Renal pelvis (tissue), 12 donors: ENCODE results near the gene OR2T12. TPM values are rescaled to one million over a fixed set of nuclear protein-coding genes. Genes with fewer than 3 reads are reported as not detected.
"Not testable (repeated sequence)": the region's sequence is repeated elsewhere in the genome, so short reads cannot be mapped to it uniquely, and the experiment has no call there.

ENCODE experiments used
- DNase-seq: peaks from one replicate; pipeline ENCODE4 v3.0.0-alpha.2; 2013
- long read RNA-seq, 16 experiments: transcript quantifications; one replicate each; lab custom pipeline, GENCODE V29; 2026
- polyA plus RNA-seq, 3 donors: library from polyadenylated mRNA; unstranded; fragments of 120-200 nt; gene quantifications; one replicate each; pipeline ENCODE4 v1.2.1, GENCODE V29; 2013; ENCODE audit not compliant: insufficient read length in 3 of 3

OR2T12 gene
- polyA plus RNA-seq: under 1 TPM; 0.03 to 0.09 (median 0.09) TPM
- long read RNA-seq, donor 1: 0 reads
- long read RNA-seq, donor 2: 0 reads
- long read RNA-seq, donor 3: 0 reads
- long read RNA-seq, donor 4: 0 reads
- long read RNA-seq, donor 5: 0 reads
- long read RNA-seq, donor 6: 0 reads
- long read RNA-seq, donor 7: 0 reads
- long read RNA-seq, donor 8: 0 reads
- long read RNA-seq, donor 9: 0 reads
- long read RNA-seq, donor 10: 0 reads
- long read RNA-seq, donor 11: 0 reads
- long read RNA-seq, donor 12: 0 reads
- long read RNA-seq, donor 13: 0 reads
- long read RNA-seq, donor 14: 0 reads
- long read RNA-seq, donor 15: 0 reads
- long read RNA-seq, donor 16: 0 reads

- DNase-seq: no peak
Observed at GRCh38 chr1:248303324-248303723, at the start of gene OR2T12. Gene OR2T12 (minus strand): TSS chr1:248303424. CDS start chr1:248295578, 7,846 bp downstream.

- DNase-seq: no peak
Observed at GRCh38 chr1:248348475-248348874, 45.3 kb upstream of the OR2T12 start, which contains the start of gene OR14C36. Gene OR14C36 (plus strand): TSS chr1:248348775. CDS start chr1:248348775, 0 bp downstream.

GRCh38 chr1:248343451-248343850, 40.2 kb upstream of the OR2T12 start:
- DNase-seq: no peak

- no peak for DNase-seq
Observed at GRCh38 chr1:248324468-248324867, 21.2 kb upstream of the OR2T12 start, which contains the start of gene OR2M7. Gene OR2M7 (minus strand): TSS chr1:248324568. CDS start chr1:248324568, 0 bp downstream.

- DNase-seq: no peak
Observed at GRCh38 chr1:248316796-248317195, 13.6 kb upstream of the OR2T12 start.

GRCh38 chr1:248306740-248307139, 3.5 kb upstream of the OR2T12 start:
- not testable (repeated sequence) for DNase-seq

- DNase-seq: no peak
Observed at GRCh38 chr1:248306103-248306502, 2.9 kb upstream of the OR2T12 start.

GRCh38 chr1:248305672-248306071, 2.4 kb upstream of the OR2T12 start:
- not testable (repeated sequence) for DNase-seq

- DNase-seq: no peak
Observed at GRCh38 chr1:248288391-248288790, 14.8 kb downstream of the OR2T12 start.

- no peak for DNase-seq
Observed at GRCh38 chr1:248277876-248278275, 25.3 kb downstream of the OR2T12 start, which contains the start of gene OR2T33. Gene OR2T33 (minus strand): TSS chr1:248277976. CDS start chr1:248273814, 4,162 bp downstream.

- DNase-seq: not testable (repeated sequence)
Observed at GRCh38 chr1:248273225-248273624, 30.0 kb downstream of the OR2T12 start.

- DNase-seq: no peak
Observed at GRCh38 chr1:248268178-248268577, 35.0 kb downstream of the OR2T12 start.

- DNase-seq: not testable (repeated sequence)
Observed at GRCh38 chr1:248259309-248259708, 43.9 kb downstream of the OR2T12 start.

GRCh38 chr1:248243204-248243603, 60.0 kb downstream of the OR2T12 start:
- peak; percentile 0 for DNase-seq

Other genes with a start within 250 kb of the OR2T12 start
- gene OR2L13, start 208.2 kb downstream of the OR2T12 start, polyA plus RNA-seq: not detected
- gene OR2M5, start 158.3 kb downstream of the OR2T12 start, polyA plus RNA-seq: not detected
- gene OR2M2, start 128.6 kb downstream of the OR2T12 start, polyA plus RNA-seq: not detected
- under 1 TPM; 0.03 to 0.04 (median 0.03) TPM for gene OR2M3, start 106.2 kb downstream of the OR2T12 start, polyA plus RNA-seq
- under 1 TPM; 0.03 to 0.12 (median 0.08) TPM for gene OR2M4, start 72.0 kb downstream of the OR2T12 start, polyA plus RNA-seq
- gene OR2T33, start 25.4 kb downstream of the OR2T12 start, polyA plus RNA-seq: not detected
- gene OR2M7, start 21.1 kb upstream of the OR2T12 start, polyA plus RNA-seq: not detected
- not detected for gene OR14C36, start 45.4 kb upstream of the OR2T12 start, polyA plus RNA-seq
- not detected for gene OR2T4, start 58.2 kb upstream of the OR2T12 start, polyA plus RNA-seq
- gene OR2T6, start 72.3 kb upstream of the OR2T12 start, polyA plus RNA-seq: under 1 TPM in 1 of 3 donors, not detected in 2; 0.04 TPM
- not detected for gene OR2T1, start 99.6 kb upstream of the OR2T12 start, polyA plus RNA-seq
- not detected for gene OR2T2, start 142.2 kb upstream of the OR2T12 start, polyA plus RNA-seq
- not detected for gene OR2T3, start 169.9 kb upstream of the OR2T12 start, polyA plus RNA-seq
- not detected for gene OR2T5, start 185.2 kb upstream of the OR2T12 start, polyA plus RNA-seq
- under 1 TPM in 1 of 3 donors, not detected in 2; 0.05 TPM for gene OR2G6, start 204.6 kb upstream of the OR2T12 start, polyA plus RNA-seq